Measurements from ENCODE around the gene PRKD3.

PRKD3 gene

DNA sequence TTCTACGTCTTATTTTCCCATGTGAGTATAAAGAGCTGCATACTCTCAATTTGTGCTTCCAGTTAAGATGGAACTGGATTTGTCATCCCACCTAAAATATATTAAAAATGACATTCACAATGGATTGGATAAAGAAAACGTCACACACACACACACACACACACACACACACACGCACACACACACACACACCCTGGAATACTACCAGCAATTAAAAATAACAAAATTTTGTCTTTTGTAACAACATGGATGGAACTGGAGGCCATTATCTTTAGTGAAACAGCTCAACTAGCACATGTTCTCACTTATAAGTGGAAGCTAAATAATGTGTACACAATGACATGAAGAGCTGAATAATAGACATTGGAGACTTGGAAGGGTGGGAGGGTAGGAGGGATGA lies 16.0 kb upstream of the PRKD3 start:
- peaks cover 20% of the 10 kb centered on the region; the same call in 1 of the 2 replicates for H3K27me3 ChIP-seq (ENCODE audit: insufficient read depth, low read length)
- H3K27ac ChIP-seq (ENCODE audit: low read length) = no peak overlapping the region
- peaks cover 7% of the 10 kb centered on the region; the same call in 1 of the 2 replicates for H3K4me1 ChIP-seq (ENCODE audit: insufficient read depth, low read length)
- no peak overlapping the region for H3K9ac ChIP-seq (ENCODE audit: low read depth, low read length)
- no peaks in the 10 kb centered on the region for H3K36me3 ChIP-seq (ENCODE audit: insufficient read depth, low read depth, low read length)
- H3K4me3 ChIP-seq (ENCODE audit: low read length) = no peak overlapping the region
- H3K9me3 ChIP-seq (ENCODE audit: insufficient read depth, low read depth, low read length) = no peaks in the 10 kb centered on the region

DNA sequence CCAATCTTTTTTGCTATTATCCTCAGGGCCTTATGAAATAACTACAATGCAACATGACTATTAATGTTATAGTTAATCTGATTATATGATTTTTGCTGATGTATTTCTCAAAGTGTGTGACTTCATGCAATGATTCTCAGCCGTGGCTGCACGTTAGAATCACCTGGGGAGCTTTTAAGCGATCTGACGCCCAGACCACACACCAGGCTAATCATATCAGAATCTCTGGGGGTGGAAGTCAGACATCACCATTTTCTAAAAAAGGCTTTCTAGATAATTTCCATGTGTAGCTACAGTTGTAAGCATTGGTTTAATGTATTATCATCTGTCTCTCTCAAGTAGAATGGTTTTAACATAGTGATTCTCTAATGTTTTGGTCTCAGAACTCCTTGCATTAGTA lies 14.3 kb upstream of the PRKD3 start:
- H3K27ac ChIP-seq (ENCODE audit: low read length) = no peak overlapping the region

GRCh38 chr2:37337620-37338280 lies 13.1 kb upstream of the PRKD3 start:
- Histone ChIP-seq H3K4me1 (ENCODE audit: insufficient read depth, low read length) (no peaks in the 10 kb centered on the region), H3K27me3 (ENCODE audit: insufficient read depth, low read length) (no peaks in the 10 kb centered on the region), H3K9ac (ENCODE audit: low read depth, low read length) (no peak overlapping the region), H3K4me3 (ENCODE audit: low read length) (no peak overlapping the region), H3K36me3 (ENCODE audit: insufficient read depth, low read depth, low read length) (no peaks in the 10 kb centered on the region), H3K9me3 (ENCODE audit: insufficient read depth, low read depth, low read length) (no peaks in the 10 kb centered on the region), H3K27ac (ENCODE audit: low read length) (no peak overlapping the region)

More for the DNA sequence above, 14.3 kb upstream of the PRKD3 start:
- no peak overlapping the region for H3K9ac ChIP-seq (ENCODE audit: low read depth, low read length)
- H3K36me3 ChIP-seq (ENCODE audit: insufficient read depth, low read depth, low read length) = no peaks in the 10 kb centered on the region
- peaks cover 4% of the 10 kb centered on the region; the same call in 1 of the 2 replicates for H3K4me1 ChIP-seq (ENCODE audit: insufficient read depth, low read length)
- peaks cover 4% of the 10 kb centered on the region; the same call in 1 of the 2 replicates for H3K27me3 ChIP-seq (ENCODE audit: insufficient read depth, low read length)
- H3K9me3 ChIP-seq (ENCODE audit: insufficient read depth, low read depth, low read length) = no peaks in the 10 kb centered on the region
- no peak overlapping the region for H3K4me3 ChIP-seq (ENCODE audit: low read length)

DNA sequence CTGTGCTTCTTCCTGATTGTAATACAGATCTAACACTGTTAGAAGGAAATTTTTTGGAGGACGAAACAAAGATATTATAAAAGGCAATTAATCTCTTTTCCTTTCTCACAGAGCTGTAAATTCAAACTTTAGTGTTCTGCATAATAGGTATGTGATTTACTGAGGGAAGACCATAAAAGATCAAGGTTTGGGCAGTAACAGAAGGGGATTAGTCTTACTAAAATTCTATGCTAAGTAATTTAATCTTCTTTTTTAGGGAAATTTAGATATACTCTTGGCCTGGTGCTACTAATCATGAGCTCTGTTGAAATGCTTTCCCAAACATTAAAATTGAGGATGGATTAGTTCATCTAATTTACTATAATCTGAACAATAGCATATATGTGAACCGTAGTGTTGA lies 11.0 kb upstream of the PRKD3 start:
- Histone ChIP-seq H3K4me1 (ENCODE audit: insufficient read depth, low read length) (no peaks in the 10 kb centered on the region), H3K4me3 (ENCODE audit: low read length) (no peak overlapping the region), H3K9me3 (ENCODE audit: insufficient read depth, low read depth, low read length) (no peaks in the 10 kb centered on the region), H3K36me3 (ENCODE audit: insufficient read depth, low read depth, low read length) (no peaks in the 10 kb centered on the region), H3K27me3 (ENCODE audit: insufficient read depth, low read length) (no peaks in the 10 kb centered on the region), H3K27ac (ENCODE audit: low read length) (no peak overlapping the region), H3K9ac (ENCODE audit: low read depth, low read length) (no peak overlapping the region)

DNA sequence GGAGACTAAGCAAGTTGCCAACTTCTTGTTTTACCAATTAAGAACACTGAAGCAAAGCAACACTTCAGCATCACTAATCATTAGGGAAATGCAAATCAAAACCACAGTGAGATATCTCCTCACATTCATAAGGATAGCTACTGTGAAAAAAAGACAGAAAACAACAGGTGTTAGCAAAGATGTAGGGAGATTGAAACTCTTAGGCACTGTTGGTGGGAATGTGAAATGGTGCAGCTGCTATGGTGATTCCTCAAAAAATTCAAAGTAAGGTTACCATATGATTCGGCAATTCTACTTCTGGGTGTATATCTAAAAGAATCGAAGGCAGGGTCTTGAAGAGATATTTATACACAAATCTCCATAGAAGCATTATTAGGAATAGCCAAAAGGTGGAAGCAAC lies 8.6 kb upstream of the PRKD3 start:
- H3K36me3 ChIP-seq (ENCODE audit: insufficient read depth, low read depth, low read length) = no peaks in the 10 kb centered on the region
- no peaks in the 10 kb centered on the region for H3K27me3 ChIP-seq (ENCODE audit: insufficient read depth, low read length)
- H3K4me3 ChIP-seq (ENCODE audit: low read length) = no peak overlapping the region
- no peaks in the 10 kb centered on the region for H3K9me3 ChIP-seq (ENCODE audit: insufficient read depth, low read depth, low read length)
- H3K9ac ChIP-seq (ENCODE audit: low read depth, low read length) = no peak overlapping the region
- no peak overlapping the region for H3K27ac ChIP-seq (ENCODE audit: low read length)
- H3K4me1 ChIP-seq (ENCODE audit: insufficient read depth, low read length) = no peaks in the 10 kb centered on the region

- Histone ChIP-seq H3K4me3 (ENCODE audit: low read length) (no peak overlapping the region), H3K27me3 (ENCODE audit: insufficient read depth, low read length) (no peaks in the 10 kb centered on the region), H3K9me3 (ENCODE audit: insufficient read depth, low read depth, low read length) (no peaks in the 10 kb centered on the region), H3K4me1 (ENCODE audit: insufficient read depth, low read length) (no peaks in the 10 kb centered on the region), H3K36me3 (ENCODE audit: insufficient read depth, low read depth, low read length) (no peaks in the 10 kb centered on the region), H3K9ac (ENCODE audit: low read depth, low read length) (no peak overlapping the region), H3K27ac (ENCODE audit: low read length) (no peak overlapping the region)
These were observed 7.9 kb upstream of the PRKD3 start for GRCh38 chr2:37332560-37332959.

DNA sequence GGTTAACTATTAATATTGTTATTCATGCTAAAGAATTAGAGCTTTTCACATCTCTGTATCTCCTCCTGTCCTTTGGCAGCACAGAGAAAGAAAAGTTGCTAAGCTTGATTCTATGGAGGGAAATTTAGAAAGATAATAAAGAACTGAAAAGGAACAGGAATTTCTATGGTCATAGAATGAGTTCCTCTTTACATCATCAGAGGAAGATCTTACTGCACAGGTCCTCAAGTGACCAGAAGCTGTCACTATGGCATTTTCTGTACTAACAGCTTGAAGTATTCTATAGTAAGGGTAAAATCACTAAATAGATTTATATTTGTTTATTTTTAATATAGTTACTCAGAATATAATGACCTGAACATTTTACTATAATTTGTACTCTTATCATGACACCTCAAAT lies 6.0 kb upstream of the PRKD3 start:
- Histone ChIP-seq H3K9me3 (ENCODE audit: insufficient read depth, low read depth, low read length) (no peaks in the 10 kb centered on the region), H3K9ac (ENCODE audit: low read depth, low read length) (no peak overlapping the region), H3K27ac (ENCODE audit: low read length) (no peak overlapping the region), H3K4me1 (ENCODE audit: insufficient read depth, low read length) (no peaks in the 10 kb centered on the region), H3K36me3 (ENCODE audit: insufficient read depth, low read depth, low read length) (no peaks in the 10 kb centered on the region), H3K4me3 (ENCODE audit: low read length) (no peak overlapping the region), H3K27me3 (ENCODE audit: insufficient read depth, low read length) (peaks cover 16% of the 10 kb centered on the region)

DNA sequence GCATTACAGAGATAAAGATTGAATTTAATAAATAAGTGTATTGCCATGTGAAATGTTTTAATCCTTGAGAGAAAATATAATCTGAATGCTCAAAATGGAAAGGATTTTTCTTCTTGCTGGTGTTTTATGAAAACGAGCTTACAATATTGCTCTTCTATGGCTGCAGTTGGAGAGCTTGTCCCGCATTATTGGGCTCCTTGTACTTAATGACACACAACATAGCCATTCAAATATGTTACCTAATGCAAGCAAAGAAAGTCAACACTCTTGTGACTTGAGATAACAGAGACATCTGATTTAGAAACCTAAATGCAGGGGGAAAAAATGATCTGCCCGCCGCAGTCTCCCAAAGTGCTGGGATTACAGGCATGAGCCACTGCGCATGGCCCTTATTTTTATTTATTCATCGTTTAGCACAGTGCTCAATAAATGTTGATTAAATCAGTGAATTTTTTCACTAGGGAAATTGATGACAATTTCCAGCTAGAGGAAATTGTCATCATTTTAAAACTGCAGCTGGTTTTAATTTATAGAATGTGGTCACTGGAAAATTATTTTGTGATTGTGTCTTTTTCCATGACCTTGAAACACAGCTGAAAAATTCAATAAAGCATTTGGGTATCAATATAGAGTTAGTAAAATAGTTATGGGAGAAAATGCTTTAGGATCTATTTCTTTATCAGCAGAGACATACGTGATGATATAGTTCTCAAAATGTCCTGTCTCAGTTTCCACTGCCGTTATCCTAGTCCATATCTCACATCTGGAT lies 2.4 kb upstream of the PRKD3 start:
- Histone ChIP-seq H3K27ac (ENCODE audit: low read length) (no peak overlapping the region), H3K4me3 (ENCODE audit: low read length) (no peak overlapping the region), H3K36me3 (ENCODE audit: insufficient read depth, low read depth, low read length) (no peaks in the 10 kb centered on the region), H3K9me3 (ENCODE audit: insufficient read depth, low read depth, low read length) (no peaks in the 10 kb centered on the region), H3K4me1 (ENCODE audit: insufficient read depth, low read length) (peaks cover 11% of the 10 kb centered on the region; the same call in 1 of the 2 replicates), H3K27me3 (ENCODE audit: insufficient read depth, low read length) (peaks cover 25% of the 10 kb centered on the region), H3K9ac (ENCODE audit: low read depth, low read length) (no peak overlapping the region)

DNA sequence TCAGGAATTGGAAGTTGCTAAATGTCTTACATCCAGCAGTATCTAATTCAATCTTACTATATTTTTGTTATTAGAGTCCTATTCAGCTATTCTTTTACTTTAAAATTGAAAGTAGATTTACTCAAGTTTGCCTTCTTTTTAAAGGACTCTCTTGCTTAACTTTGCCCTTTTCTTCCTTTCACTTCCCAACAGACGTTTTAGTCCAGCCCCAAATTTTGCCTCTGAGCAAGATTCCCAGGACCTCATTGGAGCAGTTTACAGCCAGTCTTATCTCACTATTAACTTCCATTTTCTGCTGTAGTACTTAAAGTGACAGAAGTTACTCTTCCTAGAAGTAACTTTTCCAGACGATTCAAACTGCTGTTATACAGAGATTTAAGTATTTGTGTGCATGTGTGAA lies 1.7 kb upstream of the PRKD3 start:
- no peak overlapping the region for H3K9ac ChIP-seq (ENCODE audit: low read depth, low read length)
- H3K4me1 ChIP-seq (ENCODE audit: insufficient read depth, low read length) = peaks cover 14% of the 10 kb centered on the region
- peaks cover 25% of the 10 kb centered on the region for H3K27me3 ChIP-seq (ENCODE audit: insufficient read depth, low read length)
- no peak overlapping the region for H3K27ac ChIP-seq (ENCODE audit: low read length)
- no peaks in the 10 kb centered on the region for H3K9me3 ChIP-seq (ENCODE audit: insufficient read depth, low read depth, low read length)
- peaks cover 2% of the 10 kb centered on the region; the same call in 1 of the 2 replicates for H3K36me3 ChIP-seq (ENCODE audit: insufficient read depth, low read depth, low read length)
- H3K4me3 ChIP-seq (ENCODE audit: low read length) = no peak overlapping the region

GRCh38 chr2:37325625-37326071 lies 1.0 kb upstream of the PRKD3 start:
- no peak overlapping the region for H3K27ac ChIP-seq (ENCODE audit: low read length)
- H3K27me3 ChIP-seq (ENCODE audit: insufficient read depth, low read length) = peaks cover 25% of the 10 kb centered on the region
- H3K9me3 ChIP-seq (ENCODE audit: insufficient read depth, low read depth, low read length) = no peaks in the 10 kb centered on the region
- H3K9ac ChIP-seq (ENCODE audit: low read depth, low read length) = 0 out of 2 replicates have a peak overlapping the region, but pooled peaks have one; percentile 33
- peaks cover 4% of the 10 kb centered on the region; the same call in 1 of the 2 replicates for H3K36me3 ChIP-seq (ENCODE audit: insufficient read depth, low read depth, low read length)
- H3K4me3 ChIP-seq (ENCODE audit: low read length) = peak overlapping the region; percentile 74; the same call in 1 of the 2 replicates
- peaks cover 14% of the 10 kb centered on the region for H3K4me1 ChIP-seq (ENCODE audit: insufficient read depth, low read length)

- Histone ChIP-seq H3K9me3 (ENCODE audit: insufficient read depth, low read depth, low read length) (no peaks in the 10 kb centered on the region), H3K4me1 (ENCODE audit: insufficient read depth, low read length) (peaks cover 14% of the 10 kb centered on the region), H3K9ac (ENCODE audit: low read depth, low read length) (no peak overlapping the region; the same call in 1 of the 2 replicates), H3K4me3 (ENCODE audit: low read length) (peak overlapping the region; percentile 42; the same call in 1 of the 2 replicates), H3K27me3 (ENCODE audit: insufficient read depth, low read length) (peaks cover 25% of the 10 kb centered on the region), H3K27ac (ENCODE audit: low read length) (no peak overlapping the region), H3K36me3 (ENCODE audit: insufficient read depth, low read depth, low read length) (peaks cover 4% of the 10 kb centered on the region; the same call in 1 of the 2 replicates)
These were observed 172 bp downstream of the PRKD3 start for GRCh38 chr2:37324536-37324785.

Measured in iPS-20b (cell line).